GM23338 (cell line): ENCODE data around the gene SRP72. TPM values are rescaled to one million over a fixed set of nuclear protein-coding genes. Genes with fewer than 3 reads are reported as not detected.

Experiments
- ATAC-seq: fragments of 200-7000 bp; cut with Tn5 transposase; 3 replicates; pipeline ENCODE4 v1.9.1; 2020
- DNase-seq: peaks from one replicate; pipeline ENCODE4 v3.0.0-alpha.2; 2015; ENCODE audit warnings: low spot score
- H2AFZ ChIP-seq: fragments of 200-600 bp; sonication (generic); 2 replicates; pipeline ENCODE4 v1.8.0; 2016; ENCODE audit warnings: antibody characterized with exemption, mild to moderate bottlenecking, moderate library complexity
- H3F3A ChIP-seq: fragments of 200-600 bp; sonication (generic); replicated peaks from 2 replicates; pipeline ENCODE4 v1.8.0; 2017; ENCODE audit warnings: antibody characterized with exemption, mixed run types, low read depth
- H3K27ac ChIP-seq: fragments of 200-600 bp; sonication (generic); 2 replicates; pipeline ENCODE4 v1.6.1; 2016; ENCODE audit warnings: low read depth
- H3K27me3 ChIP-seq: fragments of 200-600 bp; sonication (generic); 2 replicates; pipeline ENCODE4 v1.8.0; 2016; ENCODE audit warnings: mild to moderate bottlenecking, mixed run types, moderate library complexity; ENCODE audit not compliant: insufficient read depth
- H3K36me3 ChIP-seq: fragments of 200-600 bp; sonication (generic); 2 replicates; pipeline ENCODE4 v1.8.0; 2016; ENCODE audit warnings: mild to moderate bottlenecking; ENCODE audit not compliant: insufficient read depth
- H3K4me1 ChIP-seq: fragments of 200-600 bp; sonication (generic); 2 replicates; pipeline ENCODE4 v1.8.0; 2016; ENCODE audit warnings: mild to moderate bottlenecking, moderate library complexity; ENCODE audit not compliant: insufficient read depth
- H3K4me2 ChIP-seq: fragments of 200-600 bp; sonication (generic); 2 replicates; pipeline ENCODE4 v1.7.1; 2017; ENCODE audit warnings: mixed run types
- H3K4me3 ChIP-seq: fragments of 200-600 bp; sonication (generic); 2 replicates; pipeline ENCODE4 v1.6.1; 2016; ENCODE audit warnings: mixed run types
- H3K79me2 ChIP-seq: fragments of 200-600 bp; sonication (generic); replicated peaks from 2 replicates; pipeline ENCODE4 v1.8.0; 2017; ENCODE audit warnings: mild to moderate bottlenecking; ENCODE audit not compliant: insufficient read depth
- H3K9me2 ChIP-seq: fragments of 200-600 bp; sonication (generic); 2 replicates; pipeline ENCODE4 v1.8.0; 2017; ENCODE audit not compliant: insufficient read depth
- H4K20me1 ChIP-seq: fragments of 200-600 bp; sonication (generic); replicated peaks from 2 replicates; pipeline ENCODE4 v1.8.0; 2017; ENCODE audit warnings: mild to moderate bottlenecking; ENCODE audit not compliant: insufficient read depth
- H3K27ac Mint-ChIP-seq: 2 replicates; pipeline ENCODE4 v1.8.0; 2020; ENCODE audit warnings: inconsistent platforms, mild to moderate bottlenecking, moderate library complexity, mixed read lengths
- H3K27me3 Mint-ChIP-seq: 3 replicates; pipeline ENCODE4 v1.8.0; 2022; ENCODE audit warnings: low read depth, mild to moderate bottlenecking, moderate library complexity, mixed read lengths, inconsistent platforms; ENCODE audit not compliant: insufficient read depth, poor library complexity
- H3K36me3 Mint-ChIP-seq: 3 replicates; pipeline ENCODE4 v1.8.0; 2021; ENCODE audit warnings: low read depth, mild to moderate bottlenecking, inconsistent platforms, moderate library complexity, mixed read lengths
- H3K4me1 Mint-ChIP-seq: 3 replicates; pipeline ENCODE4 v1.8.0; 2020; ENCODE audit warnings: mild to moderate bottlenecking, inconsistent platforms, mixed read lengths
- H3K4me3 Mint-ChIP-seq: 3 replicates; pipeline ENCODE4 v1.8.0; 2021; ENCODE audit warnings: moderate library complexity, mild to moderate bottlenecking, inconsistent platforms, mixed read lengths
- H3K9me3 Mint-ChIP-seq: 3 replicates; pipeline ENCODE4 v1.8.0; 2020; ENCODE audit warnings: moderate library complexity, mild to moderate bottlenecking, inconsistent platforms, mixed read lengths
- CREB1 ChIP-seq: fragments of 250-450 bp; sonication (Bioruptor Pico); IDR thresholded peaks from 2 replicates; pipeline ENCODE4 v1.5.0; 2020; ENCODE audit warnings: low read depth, mild to moderate bottlenecking, moderate library complexity
- CTCF ChIP-seq, 2 experiments: fragments of 200-600 bp in 1 of 2; sonication (generic) in 1 of 2; conservative IDR thresholded peaks; 2 replicates each; pipeline versions ENCODE4 v1.5.1 to v1.6.1; 2016 to 2017; ENCODE audit warnings: antibody characterized with exemption in 2 of 2, low read depth in 2 of 2, mild to moderate bottlenecking in 2 of 2, moderate library complexity in 1 of 2
- ETS1 ChIP-seq: IDR thresholded peaks from 2 replicates; pipeline ENCODE4 v1.6.1; 2016; ENCODE audit warnings: antibody characterized with exemption
- EZH2 ChIP-seq: fragments of 200-600 bp; sonication (generic); IDR thresholded peaks from one replicate; pipeline ENCODE4 v1.8.0; 2017; ENCODE audit warnings: antibody characterized with exemption, mild to moderate bottlenecking, low read depth; ENCODE audit not compliant: unreplicated experiment
- JUNB ChIP-seq: IDR thresholded peaks from one replicate; pipeline ENCODE4 v1.6.1; 2016; ENCODE audit warnings: antibody characterized with exemption; ENCODE audit not compliant: unreplicated experiment
- NANOG ChIP-seq: IDR thresholded peaks from 2 replicates; pipeline ENCODE4 v1.6.1; 2016; ENCODE audit warnings: antibody characterized with exemption, borderline replicate concordance
- POLR2AphosphoS5 ChIP-seq: IDR thresholded peaks from 2 replicates; pipeline ENCODE4 v1.6.1; 2016; ENCODE audit warnings: antibody characterized with exemption, low read depth
- REST ChIP-seq: IDR thresholded peaks from one replicate; pipeline ENCODE4 v1.6.1; 2018; ENCODE audit warnings: antibody characterized with exemption; ENCODE audit not compliant: unreplicated experiment
- STAT1 ChIP-seq: IDR thresholded peaks from one replicate; pipeline ENCODE4 v1.6.1; 2016; ENCODE audit warnings: antibody characterized with exemption; ENCODE audit not compliant: unreplicated experiment
- ZNF114 ChIP-seq: fragments of 250-450 bp; sonication (Bioruptor Pico); IDR thresholded peaks from 2 replicates; pipeline ENCODE4 v1.5.0; 2020; ENCODE audit warnings: mild to moderate bottlenecking, moderate library complexity
- ZNF331 ChIP-seq: fragments of 250-450 bp; sonication (Bioruptor Pico); IDR thresholded peaks from 2 replicates; pipeline ENCODE4 v1.5.0; 2020; ENCODE audit warnings: low read depth, mild to moderate bottlenecking, moderate library complexity
- polyA plus RNA-seq: library from polyadenylated mRNA; unstranded; fragments of >200 nt; fragmentation: Nextera tagmentation; extraction: Ambion mirVana; gene quantifications from 2 replicates; pipeline ENCODE4 v1.2.1, GENCODE V29; 2016
- total RNA-seq: library from RNA; depleted of rRNA; stranded (reverse); fragments of >200 nt; shearing (Covaris generic); gene quantifications from 2 replicates; pipeline ENCODE4 v1.2.3, GENCODE V29; 2014

Gene SRP72
- total and polyA plus RNA-seq, 2 experiments from 2014 or later: 84.6 to 174 TPM

GRCh38 chr4:56531823-56532222 is 64.4 kb downstream of the SRP72 start:
- Histone ChIP-seq H3K27me3 (peaks cover 55% of the 10 kb centered on the region), H3K36me3 (no peaks in the 10 kb centered on the region), H3K9me2 (no peaks in the 10 kb centered on the region), H3K27ac (no peak overlapping the region), H3K4me2 (no peak overlapping the region), H3K4me1 (0 out of 2 replicates have a peak, but pooled peaks cover 5% of the 10 kb centered on the region), H2AFZ (no peak overlapping the region), H3K4me3 (no peak overlapping the region), H4K20me1 (peaks cover 4% of the 10 kb centered on the region; the same call in 1 of the 2 replicates), H3F3A (no peaks in the 10 kb centered on the region), H3K79me2 (no peaks in the 10 kb centered on the region)
- ATAC-seq: no peak
- H3K36me3 Mint-ChIP-seq: no peaks in the 10 kb centered on the region
- no peak overlapping the region for H3K4me3 Mint-ChIP-seq
- peaks cover 3% of the 10 kb centered on the region for H3K27me3 Mint-ChIP-seq
- H3K27ac Mint-ChIP-seq: no peak overlapping the region
- TF ChIP-seq ETS1 (no peak), POLR2AphosphoS5 (no peak), ZNF114 (CRISPR knock-in tag) (no peak), CTCF (conservative IDR thresholded peaks at IDR 0.05; ENCODE audit: low read depth in 2 of 2) (no peak)
- no peak for DNase-seq
- H3K9me3 Mint-ChIP-seq: no peaks in the 10 kb centered on the region
- no peaks in the 10 kb centered on the region; the same call in 2 of the 3 replicates for H3K4me1 Mint-ChIP-seq

GRCh38 chr4:56532239-56532638 is 64.8 kb downstream of the SRP72 start:
- H3K27ac Mint-ChIP-seq: no peak overlapping the region
- 0 out of 2 replicates have a peak, but pooled peaks cover 5% of the 10 kb centered on the region for H3K4me1 ChIP-seq
- ATAC-seq (no peak), DNase-seq (no peak)
- peaks cover 3% of the 10 kb centered on the region for H3K27me3 Mint-ChIP-seq
- peaks cover 4% of the 10 kb centered on the region; the same call in 1 of the 2 replicates for H4K20me1 ChIP-seq
- H3K9me2 ChIP-seq: no peaks in the 10 kb centered on the region
- H3K27me3 ChIP-seq: peaks cover 55% of the 10 kb centered on the region
- no peaks in the 10 kb centered on the region for H3K79me2 ChIP-seq
- H3K9me3 Mint-ChIP-seq: no peaks in the 10 kb centered on the region
- H3K36me3 ChIP-seq: no peaks in the 10 kb centered on the region
- no peak overlapping the region for H3K4me3 ChIP-seq
- H3K4me1 Mint-ChIP-seq: no peaks in the 10 kb centered on the region; the same call in 2 of the 3 replicates
- H3K36me3 Mint-ChIP-seq: no peaks in the 10 kb centered on the region
- no peak overlapping the region for H2AFZ ChIP-seq
- H3K4me2 ChIP-seq: no peak overlapping the region
- no peak overlapping the region for H3K4me3 Mint-ChIP-seq
- H3F3A ChIP-seq: no peaks in the 10 kb centered on the region
- no peak overlapping the region for H3K27ac ChIP-seq
- TF ChIP-seq CTCF (conservative IDR thresholded peaks at IDR 0.05; ENCODE audit: low read depth in 2 of 2) (no peak), ZNF331 (CRISPR knock-in tag) (no peak), EZH2 (no peak), ZNF114 (CRISPR knock-in tag) (no peak), JUNB (no peak), CREB1 (CRISPR knock-in tag) (no peak), NANOG (no peak), STAT1 (no peak), REST (no peak)
